GM23338 (cell line): ENCODE measurements around the gene DCBLD2. TPM values are rescaled to one million over a fixed set of nuclear protein-coding genes. Genes with fewer than 3 reads are reported as not detected.

Experiments used
- ATAC-seq: fragments of 200-7000 bp; cut with Tn5 transposase; 3 replicates; pipeline ENCODE4 v1.9.1; 2020
- DNase-seq: peaks from one replicate; pipeline ENCODE4 v3.0.0-alpha.2; 2015; ENCODE audit warnings: low spot score
- H2AFZ ChIP-seq: fragments of 200-600 bp; sonication (generic); 2 replicates; pipeline ENCODE4 v1.8.0; 2016; ENCODE audit warnings: antibody characterized with exemption, mild to moderate bottlenecking, moderate library complexity
- H3F3A ChIP-seq: fragments of 200-600 bp; sonication (generic); replicated peaks from 2 replicates; pipeline ENCODE4 v1.8.0; 2017; ENCODE audit warnings: antibody characterized with exemption, mixed run types, low read depth
- H3K27ac ChIP-seq: fragments of 200-600 bp; sonication (generic); 2 replicates; pipeline ENCODE4 v1.6.1; 2016; ENCODE audit warnings: low read depth
- H3K27me3 ChIP-seq: fragments of 200-600 bp; sonication (generic); 2 replicates; pipeline ENCODE4 v1.8.0; 2016; ENCODE audit warnings: mild to moderate bottlenecking, mixed run types, moderate library complexity; ENCODE audit not compliant: insufficient read depth
- H3K36me3 ChIP-seq: fragments of 200-600 bp; sonication (generic); 2 replicates; pipeline ENCODE4 v1.8.0; 2016; ENCODE audit warnings: mild to moderate bottlenecking; ENCODE audit not compliant: insufficient read depth
- H3K4me1 ChIP-seq: fragments of 200-600 bp; sonication (generic); 2 replicates; pipeline ENCODE4 v1.8.0; 2016; ENCODE audit warnings: mild to moderate bottlenecking, moderate library complexity; ENCODE audit not compliant: insufficient read depth
- H3K4me2 ChIP-seq: fragments of 200-600 bp; sonication (generic); 2 replicates; pipeline ENCODE4 v1.7.1; 2017; ENCODE audit warnings: mixed run types
- H3K4me3 ChIP-seq: fragments of 200-600 bp; sonication (generic); 2 replicates; pipeline ENCODE4 v1.6.1; 2016; ENCODE audit warnings: mixed run types
- H3K79me2 ChIP-seq: fragments of 200-600 bp; sonication (generic); replicated peaks from 2 replicates; pipeline ENCODE4 v1.8.0; 2017; ENCODE audit warnings: mild to moderate bottlenecking; ENCODE audit not compliant: insufficient read depth
- H3K9me2 ChIP-seq: fragments of 200-600 bp; sonication (generic); 2 replicates; pipeline ENCODE4 v1.8.0; 2017; ENCODE audit not compliant: insufficient read depth
- H4K20me1 ChIP-seq: fragments of 200-600 bp; sonication (generic); replicated peaks from 2 replicates; pipeline ENCODE4 v1.8.0; 2017; ENCODE audit warnings: mild to moderate bottlenecking; ENCODE audit not compliant: insufficient read depth
- H3K27ac Mint-ChIP-seq: 2 replicates; pipeline ENCODE4 v1.8.0; 2020; ENCODE audit warnings: inconsistent platforms, mild to moderate bottlenecking, moderate library complexity, mixed read lengths
- H3K27me3 Mint-ChIP-seq: 3 replicates; pipeline ENCODE4 v1.8.0; 2022; ENCODE audit warnings: low read depth, mild to moderate bottlenecking, moderate library complexity, mixed read lengths, inconsistent platforms; ENCODE audit not compliant: insufficient read depth, poor library complexity
- H3K36me3 Mint-ChIP-seq: 3 replicates; pipeline ENCODE4 v1.8.0; 2021; ENCODE audit warnings: low read depth, mild to moderate bottlenecking, inconsistent platforms, moderate library complexity, mixed read lengths
- H3K4me1 Mint-ChIP-seq: 3 replicates; pipeline ENCODE4 v1.8.0; 2020; ENCODE audit warnings: mild to moderate bottlenecking, inconsistent platforms, mixed read lengths
- H3K4me3 Mint-ChIP-seq: 3 replicates; pipeline ENCODE4 v1.8.0; 2021; ENCODE audit warnings: moderate library complexity, mild to moderate bottlenecking, inconsistent platforms, mixed read lengths
- H3K9me3 Mint-ChIP-seq: 3 replicates; pipeline ENCODE4 v1.8.0; 2020; ENCODE audit warnings: moderate library complexity, mild to moderate bottlenecking, inconsistent platforms, mixed read lengths
- CREB1 ChIP-seq: fragments of 250-450 bp; sonication (Bioruptor Pico); IDR thresholded peaks from 2 replicates; pipeline ENCODE4 v1.5.0; 2020; ENCODE audit warnings: low read depth, mild to moderate bottlenecking, moderate library complexity
- EZH2 ChIP-seq: fragments of 200-600 bp; sonication (generic); IDR thresholded peaks from one replicate; pipeline ENCODE4 v1.8.0; 2017; ENCODE audit warnings: antibody characterized with exemption, mild to moderate bottlenecking, low read depth; ENCODE audit not compliant: unreplicated experiment
- EZH2phosphoT487 ChIP-seq: fragments of 200-600 bp; sonication (generic); IDR thresholded peaks from one replicate; pipeline ENCODE4 v1.8.1; 2018; ENCODE audit warnings: antibody characterized with exemption; ENCODE audit not compliant: unreplicated experiment
- JUNB ChIP-seq: IDR thresholded peaks from one replicate; pipeline ENCODE4 v1.6.1; 2016; ENCODE audit warnings: antibody characterized with exemption; ENCODE audit not compliant: unreplicated experiment
- NANOG ChIP-seq: IDR thresholded peaks from 2 replicates; pipeline ENCODE4 v1.6.1; 2016; ENCODE audit warnings: antibody characterized with exemption, borderline replicate concordance
- POLR2AphosphoS5 ChIP-seq: IDR thresholded peaks from 2 replicates; pipeline ENCODE4 v1.6.1; 2016; ENCODE audit warnings: antibody characterized with exemption, low read depth
- STAT1 ChIP-seq: IDR thresholded peaks from one replicate; pipeline ENCODE4 v1.6.1; 2016; ENCODE audit warnings: antibody characterized with exemption; ENCODE audit not compliant: unreplicated experiment
- ZNF114 ChIP-seq: fragments of 250-450 bp; sonication (Bioruptor Pico); IDR thresholded peaks from 2 replicates; pipeline ENCODE4 v1.5.0; 2020; ENCODE audit warnings: mild to moderate bottlenecking, moderate library complexity
- ZNF331 ChIP-seq: fragments of 250-450 bp; sonication (Bioruptor Pico); IDR thresholded peaks from 2 replicates; pipeline ENCODE4 v1.5.0; 2020; ENCODE audit warnings: low read depth, mild to moderate bottlenecking, moderate library complexity
- polyA plus RNA-seq: library from polyadenylated mRNA; unstranded; fragments of >200 nt; fragmentation: Nextera tagmentation; extraction: Ambion mirVana; gene quantifications from 2 replicates; pipeline ENCODE4 v1.2.1, GENCODE V29; 2016
- total RNA-seq: library from RNA; depleted of rRNA; stranded (reverse); fragments of >200 nt; shearing (Covaris generic); gene quantifications from 2 replicates; pipeline ENCODE4 v1.2.3, GENCODE V29; 2014
- TF ChIP-seq, protein P1 (sequence below): IDR thresholded peaks from one replicate; pipeline ENCODE4 v1.6.1; 2018; ENCODE audit warnings: antibody characterized with exemption; ENCODE audit not compliant: unreplicated experiment
- TF ChIP-seq, protein P2 (sequence below), 2 experiments: fragments of 200-600 bp in 1 of 2; sonication (generic) in 1 of 2; conservative IDR thresholded peaks; 2 replicates each; pipeline versions ENCODE4 v1.5.1 to v1.6.1; 2016 to 2017; ENCODE audit warnings: antibody characterized with exemption in 2 of 2, low read depth in 2 of 2, mild to moderate bottlenecking in 2 of 2, moderate library complexity in 1 of 2
- TF ChIP-seq, protein P3 (sequence below): fragments of 250-450 bp; sonication (Bioruptor Pico); IDR thresholded peaks from 2 replicates; pipeline ENCODE4 v1.5.0; 2020; ENCODE audit warnings: mild to moderate bottlenecking, moderate library complexity
- TF ChIP-seq, protein P4 (sequence below): IDR thresholded peaks from 2 replicates; pipeline ENCODE4 v1.6.1; 2016; ENCODE audit warnings: antibody characterized with exemption

DCBLD2 gene
- total and polyA plus RNA-seq, 2 experiments from 2014 or later = 25.9 to 69.7 TPM

DNA sequence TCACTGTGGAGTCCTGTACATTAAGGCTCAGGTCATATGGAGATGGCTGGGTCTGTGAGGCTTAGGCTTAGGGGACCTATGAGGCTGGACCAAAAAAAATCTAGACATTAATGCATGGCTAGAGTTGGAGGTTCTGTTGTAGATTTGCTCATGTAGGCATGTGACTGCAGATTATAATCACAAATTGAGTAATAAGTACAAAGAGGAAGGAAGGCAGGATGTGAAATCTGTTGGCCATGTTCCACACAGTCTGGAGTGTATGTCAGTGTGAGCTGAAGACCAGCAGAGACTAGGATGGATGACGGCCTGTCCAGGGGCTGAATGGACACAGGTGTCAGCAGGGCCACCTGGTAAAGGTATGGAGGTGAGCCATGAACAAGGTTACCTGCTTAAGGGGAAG lies 138.4 kb downstream of the DCBLD2 start, which contains the start of gene ST3GAL6:
ST3GAL6 (plus strand) TSS at position 265 of the 400 bp plus-strand sequence. CDS start 5,101 bp downstream, outside the sequence.
- Mint-ChIP-seq H3K9me3 (no peaks in the 10 kb centered on the region), H3K36me3 (no peaks in the 10 kb centered on the region), H3K4me1 (peaks cover 33% of the 10 kb centered on the region), H3K27me3 (peaks cover 4% of the 10 kb centered on the region), H3K4me3 (no peak within 1 kb of the TSS), H3K27ac (no peak within 1 kb of the TSS; the same call in 1 of the 2 replicates)
- no peak for ATAC-seq
- H4K20me1 ChIP-seq = no peaks in the 10 kb centered on the region
- H3K4me3 ChIP-seq = no peak within 1 kb of the TSS
- no peaks in the 10 kb centered on the region for H3K27me3 ChIP-seq
- H3K4me2 ChIP-seq = 0 out of 2 replicates have a peak within 1 kb of the TSS, but pooled peaks have one; percentile 15
- peaks cover 13% of the 10 kb centered on the region for H3K4me1 ChIP-seq
- no peaks in the 10 kb centered on the region for H3K9me2 ChIP-seq
- no peak for TF ChIP-seq EZH2phosphoT487
- TF ChIP-seq STAT1 = no peak
- no peak for TF ChIP-seq ZNF114 (CRISPR knock-in tag)
- no peak for TF ChIP-seq CREB1
- no peak for TF ChIP-seq NANOG
- no peak for TF ChIP-seq POLR2AphosphoS5
- TF ChIP-seq EZH2 = no peak
- TF ChIP-seq, protein P1, sequence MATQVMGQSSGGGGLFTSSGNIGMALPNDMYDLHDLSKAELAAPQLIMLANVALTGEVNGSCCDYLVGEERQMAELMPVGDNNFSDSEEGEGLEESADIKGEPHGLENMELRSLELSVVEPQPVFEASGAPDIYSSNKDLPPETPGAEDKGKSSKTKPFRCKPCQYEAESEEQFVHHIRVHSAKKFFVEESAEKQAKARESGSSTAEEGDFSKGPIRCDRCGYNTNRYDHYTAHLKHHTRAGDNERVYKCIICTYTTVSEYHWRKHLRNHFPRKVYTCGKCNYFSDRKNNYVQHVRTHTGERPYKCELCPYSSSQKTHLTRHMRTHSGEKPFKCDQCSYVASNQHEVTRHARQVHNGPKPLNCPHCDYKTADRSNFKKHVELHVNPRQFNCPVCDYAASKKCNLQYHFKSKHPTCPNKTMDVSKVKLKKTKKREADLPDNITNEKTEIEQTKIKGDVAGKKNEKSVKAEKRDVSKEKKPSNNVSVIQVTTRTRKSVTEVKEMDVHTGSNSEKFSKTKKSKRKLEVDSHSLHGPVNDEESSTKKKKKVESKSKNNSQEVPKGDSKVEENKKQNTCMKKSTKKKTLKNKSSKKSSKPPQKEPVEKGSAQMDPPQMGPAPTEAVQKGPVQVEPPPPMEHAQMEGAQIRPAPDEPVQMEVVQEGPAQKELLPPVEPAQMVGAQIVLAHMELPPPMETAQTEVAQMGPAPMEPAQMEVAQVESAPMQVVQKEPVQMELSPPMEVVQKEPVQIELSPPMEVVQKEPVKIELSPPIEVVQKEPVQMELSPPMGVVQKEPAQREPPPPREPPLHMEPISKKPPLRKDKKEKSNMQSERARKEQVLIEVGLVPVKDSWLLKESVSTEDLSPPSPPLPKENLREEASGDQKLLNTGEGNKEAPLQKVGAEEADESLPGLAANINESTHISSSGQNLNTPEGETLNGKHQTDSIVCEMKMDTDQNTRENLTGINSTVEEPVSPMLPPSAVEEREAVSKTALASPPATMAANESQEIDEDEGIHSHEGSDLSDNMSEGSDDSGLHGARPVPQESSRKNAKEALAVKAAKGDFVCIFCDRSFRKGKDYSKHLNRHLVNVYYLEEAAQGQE = no peak
- TF ChIP-seq ZNF331 (CRISPR knock-in tag) = no peak
- TF ChIP-seq, protein P2, sequence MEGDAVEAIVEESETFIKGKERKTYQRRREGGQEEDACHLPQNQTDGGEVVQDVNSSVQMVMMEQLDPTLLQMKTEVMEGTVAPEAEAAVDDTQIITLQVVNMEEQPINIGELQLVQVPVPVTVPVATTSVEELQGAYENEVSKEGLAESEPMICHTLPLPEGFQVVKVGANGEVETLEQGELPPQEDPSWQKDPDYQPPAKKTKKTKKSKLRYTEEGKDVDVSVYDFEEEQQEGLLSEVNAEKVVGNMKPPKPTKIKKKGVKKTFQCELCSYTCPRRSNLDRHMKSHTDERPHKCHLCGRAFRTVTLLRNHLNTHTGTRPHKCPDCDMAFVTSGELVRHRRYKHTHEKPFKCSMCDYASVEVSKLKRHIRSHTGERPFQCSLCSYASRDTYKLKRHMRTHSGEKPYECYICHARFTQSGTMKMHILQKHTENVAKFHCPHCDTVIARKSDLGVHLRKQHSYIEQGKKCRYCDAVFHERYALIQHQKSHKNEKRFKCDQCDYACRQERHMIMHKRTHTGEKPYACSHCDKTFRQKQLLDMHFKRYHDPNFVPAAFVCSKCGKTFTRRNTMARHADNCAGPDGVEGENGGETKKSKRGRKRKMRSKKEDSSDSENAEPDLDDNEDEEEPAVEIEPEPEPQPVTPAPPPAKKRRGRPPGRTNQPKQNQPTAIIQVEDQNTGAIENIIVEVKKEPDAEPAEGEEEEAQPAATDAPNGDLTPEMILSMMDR (conservative IDR thresholded peaks at IDR 0.05; ENCODE audit: low read depth in 2 of 2) = no peak
- TF ChIP-seq JUNB = no peak
- TF ChIP-seq, protein P3, sequence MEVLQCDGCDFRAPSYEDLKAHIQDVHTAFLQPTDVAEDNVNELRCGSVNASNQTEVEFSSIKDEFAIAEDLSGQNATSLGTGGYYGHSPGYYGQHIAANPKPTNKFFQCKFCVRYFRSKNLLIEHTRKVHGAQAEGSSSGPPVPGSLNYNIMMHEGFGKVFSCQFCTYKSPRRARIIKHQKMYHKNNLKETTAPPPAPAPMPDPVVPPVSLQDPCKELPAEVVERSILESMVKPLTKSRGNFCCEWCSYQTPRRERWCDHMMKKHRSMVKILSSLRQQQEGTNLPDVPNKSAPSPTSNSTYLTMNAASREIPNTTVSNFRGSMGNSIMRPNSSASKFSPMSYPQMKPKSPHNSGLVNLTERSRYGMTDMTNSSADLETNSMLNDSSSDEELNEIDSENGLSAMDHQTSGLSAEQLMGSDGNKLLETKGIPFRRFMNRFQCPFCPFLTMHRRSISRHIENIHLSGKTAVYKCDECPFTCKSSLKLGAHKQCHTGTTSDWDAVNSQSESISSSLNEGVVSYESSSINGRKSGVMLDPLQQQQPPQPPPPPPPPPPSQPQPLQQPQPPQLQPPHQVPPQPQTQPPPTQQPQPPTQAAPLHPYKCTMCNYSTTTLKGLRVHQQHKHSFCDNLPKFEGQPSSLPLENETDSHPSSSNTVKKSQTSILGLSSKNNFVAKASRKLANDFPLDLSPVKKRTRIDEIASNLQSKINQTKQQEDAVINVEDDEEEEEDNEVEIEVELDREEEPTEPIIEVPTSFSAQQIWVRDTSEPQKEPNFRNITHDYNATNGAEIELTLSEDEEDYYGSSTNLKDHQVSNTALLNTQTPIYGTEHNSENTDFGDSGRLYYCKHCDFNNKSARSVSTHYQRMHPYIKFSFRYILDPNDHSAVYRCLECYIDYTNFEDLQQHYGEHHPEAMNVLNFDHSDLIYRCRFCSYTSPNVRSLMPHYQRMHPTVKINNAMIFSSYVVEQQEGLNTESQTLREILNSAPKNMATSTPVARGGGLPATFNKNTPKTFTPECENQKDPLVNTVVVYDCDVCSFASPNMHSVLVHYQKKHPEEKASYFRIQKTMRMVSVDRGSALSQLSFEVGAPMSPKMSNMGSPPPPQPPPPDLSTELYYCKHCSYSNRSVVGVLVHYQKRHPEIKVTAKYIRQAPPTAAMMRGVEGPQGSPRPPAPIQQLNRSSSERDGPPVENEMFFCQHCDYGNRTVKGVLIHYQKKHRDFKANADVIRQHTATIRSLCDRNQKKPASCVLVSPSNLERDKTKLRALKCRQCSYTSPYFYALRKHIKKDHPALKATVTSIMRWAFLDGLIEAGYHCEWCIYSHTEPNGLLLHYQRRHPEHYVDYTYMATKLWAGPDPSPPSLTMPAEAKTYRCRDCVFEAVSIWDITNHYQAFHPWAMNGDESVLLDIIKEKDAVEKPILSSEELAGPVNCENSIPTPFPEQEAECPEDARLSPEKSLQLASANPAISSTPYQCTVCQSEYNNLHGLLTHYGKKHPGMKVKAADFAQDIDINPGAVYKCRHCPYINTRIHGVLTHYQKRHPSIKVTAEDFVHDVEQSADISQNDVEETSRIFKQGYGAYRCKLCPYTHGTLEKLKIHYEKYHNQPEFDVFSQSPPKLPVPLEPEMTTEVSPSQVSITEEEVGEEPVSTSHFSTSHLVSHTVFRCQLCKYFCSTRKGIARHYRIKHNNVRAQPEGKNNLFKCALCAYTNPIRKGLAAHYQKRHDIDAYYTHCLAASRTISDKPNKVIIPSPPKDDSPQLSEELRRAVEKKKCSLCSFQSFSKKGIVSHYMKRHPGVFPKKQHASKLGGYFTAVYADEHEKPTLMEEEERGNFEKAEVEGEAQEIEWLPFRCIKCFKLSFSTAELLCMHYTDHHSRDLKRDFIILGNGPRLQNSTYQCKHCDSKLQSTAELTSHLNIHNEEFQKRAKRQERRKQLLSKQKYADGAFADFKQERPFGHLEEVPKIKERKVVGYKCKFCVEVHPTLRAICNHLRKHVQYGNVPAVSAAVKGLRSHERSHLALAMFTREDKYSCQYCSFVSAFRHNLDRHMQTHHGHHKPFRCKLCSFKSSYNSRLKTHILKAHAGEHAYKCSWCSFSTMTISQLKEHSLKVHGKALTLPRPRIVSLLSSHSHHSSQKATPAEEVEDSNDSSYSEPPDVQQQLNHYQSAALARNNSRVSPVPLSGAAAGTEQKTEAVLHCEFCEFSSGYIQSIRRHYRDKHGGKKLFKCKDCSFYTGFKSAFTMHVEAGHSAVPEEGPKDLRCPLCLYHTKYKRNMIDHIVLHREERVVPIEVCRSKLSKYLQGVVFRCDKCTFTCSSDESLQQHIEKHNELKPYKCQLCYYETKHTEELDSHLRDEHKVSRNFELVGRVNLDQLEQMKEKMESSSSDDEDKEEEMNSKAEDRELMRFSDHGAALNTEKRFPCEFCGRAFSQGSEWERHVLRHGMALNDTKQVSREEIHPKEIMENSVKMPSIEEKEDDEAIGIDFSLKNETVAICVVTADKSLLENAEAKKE (CRISPR knock-in tag) = no peak
- TF ChIP-seq, protein P4, sequence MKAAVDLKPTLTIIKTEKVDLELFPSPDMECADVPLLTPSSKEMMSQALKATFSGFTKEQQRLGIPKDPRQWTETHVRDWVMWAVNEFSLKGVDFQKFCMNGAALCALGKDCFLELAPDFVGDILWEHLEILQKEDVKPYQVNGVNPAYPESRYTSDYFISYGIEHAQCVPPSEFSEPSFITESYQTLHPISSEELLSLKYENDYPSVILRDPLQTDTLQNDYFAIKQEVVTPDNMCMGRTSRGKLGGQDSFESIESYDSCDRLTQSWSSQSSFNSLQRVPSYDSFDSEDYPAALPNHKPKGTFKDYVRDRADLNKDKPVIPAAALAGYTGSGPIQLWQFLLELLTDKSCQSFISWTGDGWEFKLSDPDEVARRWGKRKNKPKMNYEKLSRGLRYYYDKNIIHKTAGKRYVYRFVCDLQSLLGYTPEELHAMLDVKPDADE = no peak
- no peaks in the 10 kb centered on the region for H3K79me2 ChIP-seq
- no peak for DNase-seq
- no peaks in the 10 kb centered on the region for H3K36me3 ChIP-seq
- H3K27ac ChIP-seq = no peak within 1 kb of the TSS
- no peak within 1 kb of the TSS; the same call in 1 of the 2 replicates for H2AFZ ChIP-seq
- H3F3A ChIP-seq = no peaks in the 10 kb centered on the region
